Bronchial epithelial cell (primary cell): ENCODE data around the gene LYL1. TPM values are rescaled to one million over a fixed set of nuclear protein-coding genes. Genes with fewer than 3 reads are reported as not detected.

Source experiments
- DNase-seq: peaks from one replicate; pipeline ENCODE4 v3.0.0-alpha.2; 2010; ENCODE audit warnings: low read depth
- FAIRE-seq: peaks from 2 replicates; lab custom pipeline; 2011; peaks lifted over from hg19 to GRCh38; lab: Jason Lieb, UNC
- H3K27me3 ChIP-seq: 2 replicates; pipeline ENCODE4 v1.5.1; 2011; ENCODE audit warnings: low read length; ENCODE audit not compliant: control insufficient read depth, insufficient read depth
- H3K36me3 ChIP-seq: 2 replicates; pipeline ENCODE4 v1.5.1; 2011; ENCODE audit warnings: low read length; ENCODE audit not compliant: control insufficient read depth, insufficient read depth
- H3K4me3 ChIP-seq: 2 replicates; pipeline ENCODE4 v1.5.1; 2011; ENCODE audit warnings: mild to moderate bottlenecking, low read depth, low read length, control low read depth
- total RNA-seq: library from RNA; depleted of rRNA; stranded (reverse); fragments of >200 nt; gene quantifications from 2 replicates; pipeline ENCODE4 v1.2.1, GENCODE V29; 2014
- TF ChIP-seq, protein P1 (sequence below): IDR thresholded peaks from 2 replicates; pipeline ENCODE4 v1.5.1; 2011; ENCODE audit warnings: mild to moderate bottlenecking, moderate library complexity, low read length, control low read depth, inconsistent platforms; ENCODE audit not compliant: insufficient read depth, severe bottlenecking

Gene LYL1
- total RNA-seq, 1 donor from 2014 or later: 1.3 TPM

DNA sequence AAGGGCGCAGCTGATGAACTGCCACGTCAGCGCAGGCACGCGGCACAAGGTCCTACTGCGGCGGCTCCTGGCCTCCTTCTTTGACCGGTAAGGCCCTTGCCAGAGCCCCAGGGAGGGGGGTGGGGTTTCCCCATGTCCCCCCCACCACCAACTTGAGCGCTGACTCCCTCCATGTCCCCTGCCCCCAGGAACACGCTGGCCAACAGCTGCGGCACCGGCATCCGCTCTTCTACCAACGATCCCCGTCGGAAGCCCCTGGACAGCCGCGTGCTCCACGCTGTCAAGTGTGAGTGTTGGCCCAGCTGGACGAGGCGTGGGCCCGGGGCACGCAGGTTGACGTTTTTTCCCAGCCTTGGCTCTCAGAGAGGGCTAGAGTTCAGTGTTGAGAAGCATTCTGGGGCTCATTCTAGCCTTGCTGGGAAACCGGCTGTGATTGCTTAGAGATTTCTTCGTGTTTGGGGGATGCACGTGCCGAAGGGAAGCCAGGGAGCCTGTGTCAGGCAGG lies 34.7 kb upstream of the LYL1 start:
- no peak for FAIRE-seq
- Histone ChIP-seq H3K4me3 (no peak overlapping the region), H3K27me3 (no peaks in the 10 kb centered on the region), H3K36me3 (peaks cover 31% of the 10 kb centered on the region)
- TF ChIP-seq, protein P1, sequence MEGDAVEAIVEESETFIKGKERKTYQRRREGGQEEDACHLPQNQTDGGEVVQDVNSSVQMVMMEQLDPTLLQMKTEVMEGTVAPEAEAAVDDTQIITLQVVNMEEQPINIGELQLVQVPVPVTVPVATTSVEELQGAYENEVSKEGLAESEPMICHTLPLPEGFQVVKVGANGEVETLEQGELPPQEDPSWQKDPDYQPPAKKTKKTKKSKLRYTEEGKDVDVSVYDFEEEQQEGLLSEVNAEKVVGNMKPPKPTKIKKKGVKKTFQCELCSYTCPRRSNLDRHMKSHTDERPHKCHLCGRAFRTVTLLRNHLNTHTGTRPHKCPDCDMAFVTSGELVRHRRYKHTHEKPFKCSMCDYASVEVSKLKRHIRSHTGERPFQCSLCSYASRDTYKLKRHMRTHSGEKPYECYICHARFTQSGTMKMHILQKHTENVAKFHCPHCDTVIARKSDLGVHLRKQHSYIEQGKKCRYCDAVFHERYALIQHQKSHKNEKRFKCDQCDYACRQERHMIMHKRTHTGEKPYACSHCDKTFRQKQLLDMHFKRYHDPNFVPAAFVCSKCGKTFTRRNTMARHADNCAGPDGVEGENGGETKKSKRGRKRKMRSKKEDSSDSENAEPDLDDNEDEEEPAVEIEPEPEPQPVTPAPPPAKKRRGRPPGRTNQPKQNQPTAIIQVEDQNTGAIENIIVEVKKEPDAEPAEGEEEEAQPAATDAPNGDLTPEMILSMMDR: no peak
- no peak for DNase-seq

DNA sequence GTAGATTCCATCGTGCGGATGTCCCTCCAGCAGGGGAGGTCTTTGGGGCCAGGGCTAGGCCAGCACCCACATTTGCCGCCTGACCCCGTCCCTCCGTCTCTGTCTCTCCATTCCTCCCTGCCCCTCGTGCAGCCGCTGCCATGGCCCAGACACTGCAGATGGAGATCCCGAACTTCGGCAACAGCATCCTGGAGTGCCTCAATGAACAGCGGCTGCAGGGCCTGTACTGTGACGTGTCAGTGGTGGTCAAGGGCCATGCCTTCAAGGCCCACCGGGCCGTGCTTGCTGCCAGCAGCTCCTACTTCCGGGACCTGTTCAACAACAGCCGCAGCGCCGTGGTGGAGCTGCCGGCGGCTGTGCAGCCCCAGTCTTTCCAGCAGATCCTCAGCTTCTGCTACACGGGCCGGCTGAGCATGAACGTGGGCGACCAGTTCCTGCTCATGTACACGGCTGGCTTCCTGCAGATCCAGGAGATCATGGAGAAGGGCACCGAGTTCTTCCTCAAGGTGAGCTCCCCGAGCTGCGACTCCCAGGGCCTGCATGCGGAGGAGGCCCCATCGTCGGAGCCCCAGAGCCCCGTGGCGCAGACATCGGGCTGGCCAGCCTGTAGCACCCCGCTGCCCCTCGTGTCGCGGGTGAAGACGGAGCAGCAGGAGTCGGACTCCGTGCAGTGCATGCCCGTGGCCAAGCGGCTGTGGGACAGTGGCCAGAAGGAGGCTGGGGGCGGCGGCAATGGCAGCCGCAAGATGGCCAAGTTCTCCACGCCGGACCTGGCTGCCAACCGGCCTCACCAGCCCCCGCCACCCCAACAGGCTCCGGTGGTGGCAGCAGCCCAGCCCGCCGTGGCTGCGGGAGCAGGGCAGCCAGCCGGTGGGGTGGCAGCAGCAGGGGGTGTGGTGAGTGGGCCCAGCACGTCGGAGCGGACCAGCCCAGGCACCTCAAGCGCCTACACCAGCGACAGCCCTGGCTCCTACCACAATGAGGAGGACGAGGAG lies 32.7 kb upstream of the LYL1 start:
- Histone ChIP-seq H3K27me3 (no peaks in the 10 kb centered on the region), H3K4me3 (no peak overlapping the region), H3K36me3 (peaks cover 30% of the 10 kb centered on the region)
- no peak for FAIRE-seq
- no peak for DNase-seq
- TF ChIP-seq, protein P1: no peak

DNA sequence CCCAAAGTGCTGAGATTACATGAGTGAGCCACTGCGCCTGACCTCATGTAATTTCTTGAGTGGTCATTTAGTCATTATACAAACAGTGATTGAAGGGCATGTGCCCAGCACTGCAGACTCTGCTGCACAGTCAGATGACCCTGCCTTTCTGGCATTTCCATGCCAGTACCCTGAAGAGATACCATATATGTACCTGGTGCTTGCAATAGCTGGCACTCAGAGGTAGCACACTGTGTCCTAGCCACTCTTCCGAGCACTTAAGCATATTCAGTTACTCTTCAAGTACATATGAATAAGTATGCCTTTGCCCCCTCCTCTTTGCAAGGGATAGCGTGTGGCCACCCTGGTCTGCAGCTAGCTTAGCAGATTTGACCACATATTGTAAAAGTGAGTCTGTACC lies 32.0 kb upstream of the LYL1 start:
- TF ChIP-seq, protein P1: no peak
- DNase-seq: no peak
- Histone ChIP-seq H3K27me3 (no peaks in the 10 kb centered on the region), H3K4me3 (no peak overlapping the region), H3K36me3 (peaks cover 28% of the 10 kb centered on the region)
- no peak for FAIRE-seq

DNA sequence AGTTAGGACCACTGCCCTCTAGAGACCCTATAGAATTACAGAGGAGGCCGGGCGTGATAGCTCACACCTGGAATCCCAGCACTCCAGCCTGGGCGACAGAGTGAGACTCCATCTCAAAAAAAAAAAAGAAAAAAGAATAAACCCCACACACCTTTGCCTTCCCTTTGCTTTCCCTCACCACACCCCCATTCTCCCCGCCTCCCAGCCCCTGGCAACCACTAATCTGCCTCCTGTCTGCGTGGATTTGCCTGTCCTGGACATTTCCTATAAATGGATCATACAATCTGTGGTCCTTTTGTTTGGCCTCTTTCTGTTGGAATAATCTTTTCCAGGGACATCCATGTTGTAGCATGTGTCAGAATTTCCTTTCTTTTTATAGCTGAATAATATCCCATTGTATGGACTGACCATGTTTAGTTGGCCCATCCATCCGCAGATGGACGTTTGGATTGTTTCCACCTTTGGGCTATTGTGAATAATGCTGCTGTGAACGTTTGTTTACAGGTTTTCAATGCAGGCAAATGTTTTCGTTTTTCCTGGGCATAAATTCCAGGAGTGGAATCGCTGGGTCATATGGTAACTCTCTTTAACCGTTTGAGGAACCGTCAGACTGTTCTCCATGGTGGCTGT lies 30.7 kb upstream of the LYL1 start:
- FAIRE-seq: no peak
- H3K27me3 ChIP-seq: no peaks in the 10 kb centered on the region
- TF ChIP-seq, protein P1: no peak
- DNase-seq: no peak
- H3K36me3 ChIP-seq: peaks cover 26% of the 10 kb centered on the region
- H3K4me3 ChIP-seq: no peak overlapping the region

DNA sequence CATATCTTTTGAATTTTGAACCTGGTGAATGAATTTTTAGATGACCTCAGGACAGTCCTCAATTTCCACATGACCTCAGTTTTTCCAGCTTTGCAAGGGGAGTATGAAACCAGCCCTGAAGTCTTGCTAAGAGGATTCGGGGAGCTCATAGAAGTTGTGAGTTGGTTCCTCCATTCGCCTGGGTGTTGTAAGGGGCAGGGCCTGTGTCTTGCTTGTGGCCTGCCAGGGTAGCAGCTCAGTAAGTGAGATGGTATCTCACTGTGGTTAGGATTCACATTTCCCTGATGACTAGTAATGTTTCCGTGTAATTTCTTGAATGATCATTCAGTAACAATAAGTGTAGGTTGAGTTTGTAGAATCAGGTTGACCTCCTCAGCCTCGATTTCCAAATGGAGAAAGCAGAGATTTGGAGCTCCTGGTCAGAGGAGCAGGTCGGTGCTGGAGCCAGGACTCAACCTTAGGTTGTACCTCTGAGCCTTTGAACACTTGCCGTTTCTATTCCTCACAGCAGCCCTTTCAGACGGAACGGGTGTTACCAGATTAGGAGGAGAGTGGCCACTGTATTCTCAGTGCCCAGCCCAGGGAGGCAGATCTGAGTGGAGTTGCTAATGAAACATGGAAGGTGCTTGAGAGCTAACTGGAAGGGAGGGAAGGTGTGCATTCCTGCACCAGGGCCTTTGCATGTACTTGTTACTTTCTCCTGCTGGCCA lies 30.0 kb upstream of the LYL1 start:
- no peak for FAIRE-seq
- H3K27me3 ChIP-seq: no peaks in the 10 kb centered on the region
- H3K4me3 ChIP-seq: no peak overlapping the region

More for the DNA sequence above, 30.0 kb upstream of the LYL1 start:
- H3K36me3 ChIP-seq: peaks cover 21% of the 10 kb centered on the region
- DNase-seq: no peak
- TF ChIP-seq, protein P1: no peak
